HS-27A (cell line): ENCODE results near the gene KRT3.
A peak's percentile ranks its signal among the peaks of the same experiment; 100 is the strongest.
"Not testable (repeated sequence)": the region's sequence is repeated elsewhere in the genome, so short reads cannot be mapped to it uniquely, and the experiment has no call there.

ENCODE experiments used
- DNase-seq: peaks from one replicate; pipeline ENCODE4 v3.0.0-alpha.2; 2012; ENCODE audit warnings: low read depth, missing footprints

KRT3 gene

GRCh38 chr12:52760623-52761022 is 35.3 kb downstream of the KRT3 start:
- DNase-seq, result no peak

GRCh38 chr12:52759695-52760094 is 36.2 kb downstream of the KRT3 start:
- DNase-seq, result no peak

- no peak for DNase-seq
Observed at GRCh38 chr12:52759218-52759617, 36.7 kb downstream of the KRT3 start.

- DNase-seq, result no peak
Observed at GRCh38 chr12:52757449-52758176, 38.3 kb downstream of the KRT3 start.

- no peak for DNase-seq
Observed at GRCh38 chr12:52756281-52756960, 39.5 kb downstream of the KRT3 start.

GRCh38 chr12:52755533-52755932 is 40.4 kb downstream of the KRT3 start:
- no peak for DNase-seq

- no peak for DNase-seq
Observed at GRCh38 chr12:52754135-52754534, 41.8 kb downstream of the KRT3 start.

- no peak for DNase-seq
Observed at GRCh38 chr12:52753283-52753682, 42.6 kb downstream of the KRT3 start.

- DNase-seq, result no peak
Observed at GRCh38 chr12:52752516-52752915, 43.4 kb downstream of the KRT3 start.

- DNase-seq, result no peak
Observed at GRCh38 chr12:52751795-52752194, 44.1 kb downstream of the KRT3 start.

- not testable (repeated sequence) for DNase-seq
Observed at GRCh38 chr12:52750532-52750931, 45.4 kb downstream of the KRT3 start.

- no peak for DNase-seq
Observed at GRCh38 chr12:52749827-52750226, 46.1 kb downstream of the KRT3 start.

GRCh38 chr12:52748578-52748977 is 47.3 kb downstream of the KRT3 start:
- DNase-seq, result no peak

- no peak for DNase-seq
Observed at GRCh38 chr12:52745554-52745953, 50.4 kb downstream of the KRT3 start.

GRCh38 chr12:52744493-52745156 is 51.3 kb downstream of the KRT3 start:
- DNase-seq, result no peak

- no peak for DNase-seq
Observed at GRCh38 chr12:52742822-52743457, 53.0 kb downstream of the KRT3 start.

- DNase-seq, result no peak
Observed at GRCh38 chr12:52742196-52742580, 53.7 kb downstream of the KRT3 start.

GRCh38 chr12:52741375-52742195 is 54.3 kb downstream of the KRT3 start:
- DNase-seq, result peak; percentile 11

GRCh38 chr12:52740584-52740983 is 55.3 kb downstream of the KRT3 start:
- no peak for DNase-seq

GRCh38 chr12:52739963-52740362 is 56.0 kb downstream of the KRT3 start:
- no peak for DNase-seq
